Osteoblast (primary cell): ENCODE results near the gene SCD. TPM values are rescaled to one million over a fixed set of nuclear protein-coding genes. Genes with fewer than 3 reads are reported as not detected.

Experiments
- DNase-seq: peaks from one replicate; pipeline ENCODE4 v3.0.0; 2011; ENCODE audit warnings: low spot score, mixed read lengths; ENCODE audit not compliant: insufficient read length; ENCODE audit errors: missing footprints
- H2AFZ ChIP-seq: 2 replicates; pipeline ENCODE4 v1.6.0; 2011; ENCODE audit warnings: mild to moderate bottlenecking, low read length
- H3K27ac ChIP-seq: 2 replicates; pipeline ENCODE4 v1.5.1; 2011; ENCODE audit warnings: mild to moderate bottlenecking, low read depth, low read length, moderate library complexity
- H3K27me3 ChIP-seq: 2 replicates; pipeline ENCODE4 v1.6.0; 2012; ENCODE audit warnings: mild to moderate bottlenecking, control low read depth, inconsistent platforms, low read length, moderate library complexity; ENCODE audit not compliant: insufficient read depth
- H3K36me3 ChIP-seq: 2 replicates; pipeline ENCODE4 v1.5.1; 2011; ENCODE audit warnings: mild to moderate bottlenecking, low read length, control low read depth, moderate library complexity; ENCODE audit not compliant: insufficient read depth
- H3K4me1 ChIP-seq: 2 replicates; pipeline ENCODE4 v1.5.1; 2011; ENCODE audit warnings: mild to moderate bottlenecking, low read length, control low read depth, moderate library complexity; ENCODE audit not compliant: insufficient read depth
- H3K4me2 ChIP-seq: 2 replicates; pipeline ENCODE4 v1.6.0; 2011; ENCODE audit warnings: mild to moderate bottlenecking, low read length; ENCODE audit not compliant: insufficient read depth
- H3K4me3 ChIP-seq: fragments of 200-600 bp; sonication (generic); 3 replicates; pipeline ENCODE4 v1.5.1; 2012; ENCODE audit warnings: mild to moderate bottlenecking, low read length, inconsistent platforms; ENCODE audit not compliant: insufficient read depth
- H3K79me2 ChIP-seq: 2 replicates; pipeline ENCODE4 v1.6.0; 2012; ENCODE audit warnings: mild to moderate bottlenecking, low read length, control low read depth, inconsistent platforms; ENCODE audit not compliant: insufficient read depth
- H3K9me3 ChIP-seq: 2 replicates; pipeline ENCODE4 v1.5.1; 2011; ENCODE audit warnings: low read depth, low read length, control low read depth
- H4K20me1 ChIP-seq: 2 replicates; pipeline ENCODE4 v1.6.0; 2012; ENCODE audit warnings: mild to moderate bottlenecking, low read length, control low read depth; ENCODE audit not compliant: insufficient read depth
- total RNA-seq: library from RNA; depleted of rRNA; stranded (reverse); fragments of >200 nt; gene quantifications from 2 replicates; pipeline ENCODE4 v1.2.3, GENCODE V29; 2012
- TF ChIP-seq, protein P1 (sequence below): IDR thresholded peaks from 2 replicates; pipeline ENCODE4 v1.5.1; 2011; ENCODE audit warnings: mild to moderate bottlenecking, low read depth, low read length, moderate library complexity; ENCODE audit errors: extremely low read depth

Gene SCD
- total RNA-seq, 1 donor, result 672 TPM

DNA sequence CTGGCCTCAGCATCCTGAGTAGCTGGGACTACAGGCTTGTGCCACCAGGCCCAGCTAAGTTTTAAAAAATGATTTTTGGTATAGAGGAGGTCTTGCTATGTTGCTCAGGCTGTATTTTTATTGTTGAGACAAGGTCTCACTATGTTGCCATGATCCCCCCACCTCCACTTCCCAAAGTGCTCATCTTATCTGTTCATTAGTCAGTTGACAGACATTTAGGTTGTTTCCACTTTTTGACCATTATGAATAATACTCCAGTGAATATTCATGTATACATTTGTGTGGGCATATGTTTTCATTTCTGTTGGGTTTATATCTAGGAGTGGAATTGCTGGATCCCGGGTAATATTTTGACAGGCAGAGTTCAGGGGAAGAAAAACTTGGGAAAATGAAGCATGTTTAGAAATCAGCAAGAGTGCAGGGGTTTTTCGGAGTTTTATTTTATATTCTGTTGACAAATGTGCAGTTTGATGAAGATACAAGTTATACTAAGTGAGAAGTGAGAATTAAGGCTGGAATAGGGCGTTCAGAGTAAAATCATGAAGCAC lies 2.7 kb upstream of the SCD start:
- Histone ChIP-seq H3K27ac (no peak overlapping the region), H3K36me3 (no peaks in the 10 kb centered on the region), H2AFZ (no peak overlapping the region), H3K4me2 (no peak overlapping the region), H3K79me2 (peaks cover 22% of the 10 kb centered on the region), H4K20me1 (peaks cover 11% of the 10 kb centered on the region), H3K27me3 (peaks cover 14% of the 10 kb centered on the region), H3K4me1 (peaks cover 11% of the 10 kb centered on the region), H3K9me3 (no peaks in the 10 kb centered on the region), H3K4me3 (no peak overlapping the region)
- TF ChIP-seq, protein P1, sequence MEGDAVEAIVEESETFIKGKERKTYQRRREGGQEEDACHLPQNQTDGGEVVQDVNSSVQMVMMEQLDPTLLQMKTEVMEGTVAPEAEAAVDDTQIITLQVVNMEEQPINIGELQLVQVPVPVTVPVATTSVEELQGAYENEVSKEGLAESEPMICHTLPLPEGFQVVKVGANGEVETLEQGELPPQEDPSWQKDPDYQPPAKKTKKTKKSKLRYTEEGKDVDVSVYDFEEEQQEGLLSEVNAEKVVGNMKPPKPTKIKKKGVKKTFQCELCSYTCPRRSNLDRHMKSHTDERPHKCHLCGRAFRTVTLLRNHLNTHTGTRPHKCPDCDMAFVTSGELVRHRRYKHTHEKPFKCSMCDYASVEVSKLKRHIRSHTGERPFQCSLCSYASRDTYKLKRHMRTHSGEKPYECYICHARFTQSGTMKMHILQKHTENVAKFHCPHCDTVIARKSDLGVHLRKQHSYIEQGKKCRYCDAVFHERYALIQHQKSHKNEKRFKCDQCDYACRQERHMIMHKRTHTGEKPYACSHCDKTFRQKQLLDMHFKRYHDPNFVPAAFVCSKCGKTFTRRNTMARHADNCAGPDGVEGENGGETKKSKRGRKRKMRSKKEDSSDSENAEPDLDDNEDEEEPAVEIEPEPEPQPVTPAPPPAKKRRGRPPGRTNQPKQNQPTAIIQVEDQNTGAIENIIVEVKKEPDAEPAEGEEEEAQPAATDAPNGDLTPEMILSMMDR, result no peak
- DNase-seq, result no peak

DNA sequence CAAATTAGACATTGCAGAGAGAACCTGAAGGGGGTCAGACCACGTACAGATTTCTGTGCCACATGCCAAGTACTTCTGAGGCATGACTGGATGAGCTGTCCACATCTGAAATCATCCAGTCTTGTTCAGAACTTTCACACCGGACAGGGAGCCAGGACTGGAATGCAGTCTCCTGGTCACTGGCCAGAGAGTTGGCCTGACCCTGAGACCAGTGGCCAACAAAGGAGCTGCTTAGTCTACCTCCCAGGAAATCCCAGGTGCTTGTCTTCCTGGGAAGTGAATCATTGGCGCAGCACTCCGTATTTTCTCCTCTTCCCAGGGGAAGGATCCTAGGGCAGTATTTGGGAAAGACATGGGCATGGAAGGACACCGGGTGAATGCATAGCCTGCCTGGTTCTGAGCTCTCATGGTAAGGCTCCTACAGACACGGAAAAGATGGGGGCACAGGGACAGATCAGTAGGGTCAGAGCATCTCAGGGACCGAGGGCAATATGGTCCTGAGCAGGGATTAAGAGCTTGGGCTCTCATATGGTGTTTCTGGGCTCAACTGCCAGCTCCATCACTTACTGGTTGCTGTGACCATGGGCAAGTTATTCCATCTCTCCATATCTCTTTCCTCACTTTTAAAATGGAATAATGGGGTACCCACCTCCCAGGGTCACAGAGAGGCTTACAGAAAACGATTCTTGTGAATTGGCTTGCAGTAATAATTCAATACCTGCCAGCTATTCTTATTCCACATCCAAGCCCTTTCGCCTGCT lies 1.3 kb upstream of the SCD start:
- no peak overlapping the region for H3K27ac ChIP-seq
- peak overlapping the region; percentile 84 for H3K4me3 ChIP-seq
- peak; percentile 84 for DNase-seq
- H2AFZ ChIP-seq, result peak overlapping the region; percentile 81
- TF ChIP-seq, protein P1, result no peak
- peak overlapping the region; percentile 93 for H3K4me2 ChIP-seq
- peaks cover 7% of the 10 kb centered on the region for H3K36me3 ChIP-seq
- peaks cover 11% of the 10 kb centered on the region for H4K20me1 ChIP-seq
- no peaks in the 10 kb centered on the region for H3K9me3 ChIP-seq
- H3K4me1 ChIP-seq, result peaks cover 11% of the 10 kb centered on the region
- peaks cover 3% of the 10 kb centered on the region for H3K27me3 ChIP-seq
- H3K79me2 ChIP-seq, result peaks cover 35% of the 10 kb centered on the region

DNA sequence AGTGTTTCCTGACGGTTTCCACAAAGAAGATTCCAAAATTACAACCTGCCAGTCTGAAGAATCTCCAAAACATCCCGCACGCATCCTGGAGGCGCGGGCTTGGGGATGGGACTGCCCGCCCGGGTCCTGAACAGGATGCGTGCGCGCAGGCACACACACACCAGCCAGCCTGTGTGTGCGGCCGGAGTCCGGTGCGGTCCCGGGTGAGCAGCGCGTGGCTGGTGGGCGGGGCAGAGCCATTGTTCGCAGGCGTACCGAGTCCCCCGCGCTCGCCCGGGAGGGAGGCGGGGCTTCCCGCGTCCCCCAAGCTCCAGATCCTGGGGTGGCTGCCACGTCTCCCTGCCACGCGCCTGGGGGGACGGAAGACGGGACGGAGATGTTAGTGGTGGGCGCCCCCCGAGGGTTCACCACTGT lies 675 bp upstream of the SCD start:
- Histone ChIP-seq H3K27ac (no peak overlapping the region), H3K9me3 (no peaks in the 10 kb centered on the region), H3K4me2 (peak overlapping the region; percentile 93), H4K20me1 (peaks cover 11% of the 10 kb centered on the region), H2AFZ (peak overlapping the region; percentile 81), H3K79me2 (peaks cover 38% of the 10 kb centered on the region), H3K4me3 (peak overlapping the region; percentile 84), H3K36me3 (peaks cover 7% of the 10 kb centered on the region), H3K27me3 (no peaks in the 10 kb centered on the region), H3K4me1 (peaks cover 11% of the 10 kb centered on the region)
- TF ChIP-seq, protein P1, result no peak
- peak; percentile 91 for DNase-seq

DNA sequence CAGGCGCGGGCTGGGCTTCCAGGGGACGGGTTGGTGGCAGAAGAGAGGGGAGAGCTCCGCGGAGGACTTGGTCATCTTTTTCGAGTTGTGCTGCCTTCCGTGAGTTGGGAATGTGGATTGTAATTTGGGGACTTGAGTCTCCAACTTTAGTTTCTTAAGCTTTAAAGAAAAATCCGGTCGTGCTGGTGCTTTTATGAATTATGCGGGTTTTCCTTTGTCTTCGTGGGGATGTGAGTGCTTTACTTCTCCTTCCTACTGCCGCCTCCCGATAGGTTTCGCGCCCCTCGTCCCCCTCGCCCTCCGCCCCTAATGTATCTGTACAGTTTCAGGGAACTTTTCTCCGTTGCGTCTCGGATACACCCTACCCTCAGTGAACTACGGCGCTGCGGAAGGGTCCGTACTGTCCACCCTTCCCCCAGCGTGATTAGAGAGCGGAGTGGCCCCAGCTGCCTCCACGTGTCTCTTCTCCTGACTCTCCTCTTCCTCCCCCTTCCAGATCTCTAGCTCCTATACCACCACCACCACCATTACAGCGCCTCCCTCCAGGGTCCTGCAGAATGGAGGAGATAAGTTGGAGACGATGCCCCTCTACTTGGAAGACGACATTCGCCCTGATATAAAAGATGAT lies 649 bp downstream of the SCD start:
- Histone ChIP-seq H2AFZ (peak overlapping the region; percentile 81), H3K36me3 (peaks cover 7% of the 10 kb centered on the region), H3K79me2 (peaks cover 38% of the 10 kb centered on the region), H4K20me1 (peaks cover 11% of the 10 kb centered on the region), H3K27ac (no peak overlapping the region), H3K4me2 (peak overlapping the region; percentile 93), H3K4me1 (peaks cover 11% of the 10 kb centered on the region), H3K4me3 (peak overlapping the region; percentile 84), H3K27me3 (no peaks in the 10 kb centered on the region), H3K9me3 (no peaks in the 10 kb centered on the region)
- TF ChIP-seq, protein P1, result no peak
- DNase-seq, result peak; percentile 73
